Ovary (tissue), 9 donors: Measurements from ENCODE around the gene TMBIM4. TPM values are rescaled to one million over a fixed set of nuclear protein-coding genes. Genes with fewer than 3 reads are reported as not detected.
"Not testable (repeated sequence)": the region's sequence is repeated elsewhere in the genome, so short reads cannot be mapped to it uniquely, and the experiment has no call there.

Experiments used
- DNase-seq, 5 donors: peaks; one replicate each; pipeline ENCODE4 v3.0.0-alpha.2; 2019 to 2020
- H3K27ac ChIP-seq, 2 donors: fragments of 200-600 bp; one replicate each; pipeline versions ENCODE4 v1.5.1 to v1.8.0; 2019 to 2022
- H3K27me3 ChIP-seq: fragments of 200-600 bp; one replicate; pipeline ENCODE4 v1.8.0; 2022
- H3K36me3 ChIP-seq: fragments of 200-600 bp; sonication (generic); one replicate; pipeline ENCODE4 v1.5.1; 2019
- H3K4me1 ChIP-seq: one replicate; pipeline ENCODE4 v1.8.1; 2013; ENCODE audit warnings: mild to moderate bottlenecking, moderate library complexity; ENCODE audit not compliant: insufficient read depth
- H3K4me3 ChIP-seq: fragments of 200-600 bp; sonication (generic); one replicate; pipeline ENCODE4 v1.5.1; 2017
- H3K9me3 ChIP-seq, 2 donors: fragments of 200-600 bp in 1 of 2; sonication (generic) in 1 of 2; one replicate each; pipeline versions ENCODE4 v1.5.1 to v1.8.1; 2013 to 2019; ENCODE audit warnings: mild to moderate bottlenecking in 1 of 2, moderate library complexity in 1 of 2
- CTCF ChIP-seq, 3 donors: fragments of 450-650 bp in 2 of 3; fragments of 200-600 bp in 1 of 3; IDR thresholded peaks; one replicate each; pipeline versions ENCODE4 v1.5.1 to v1.8.0; 2016 to 2022; ENCODE audit warnings: antibody characterized with exemption in 3 of 3, mild to moderate bottlenecking in 1 of 3
- EP300 ChIP-seq: sonication (generic); formaldehyde crosslinking; IDR thresholded peaks from one replicate; pipeline ENCODE4 v1.6.1; 2017; ENCODE audit warnings: antibody characterized with exemption
- POLR2A ChIP-seq: fragments of 450-650 bp; IDR thresholded peaks from one replicate; pipeline ENCODE4 v1.6.1; 2017; ENCODE audit warnings: antibody characterized with exemption, mild to moderate bottlenecking, moderate library complexity
- WGBS, 3 donors: extraction: QIAGEN DNeasy Blood & Tissue Kit in 1 of 3; methylation state at CpG; one replicate each; pipeline versions ENCODE4 v1.1.5 to v1.1.7; 2013 to 2017; 5-methylcytosine and 5-hydroxymethylcytosine counted together
- intact Hi-C, 4 donors: fragments of 100-400 bp; cut with DNase I; formaldehyde crosslinking; loops; one replicate each; pipeline versions ENCODE4 v1.11.0 to v1.15.1; 2022 to 2023
- polyA plus RNA-seq, 2 donors: library from polyadenylated mRNA; stranded (reverse); fragments of 200-250 nt in 1 of 2; fragments of 350-450 nt in 1 of 2; fragmentation: Illumina TruSeq in 1 of 2; extraction: RNeasy Lipid Tissue Mini Kit (QIAGEN cat#74804) in 1 of 2; gene quantifications; one replicate each; pipeline ENCODE4 v1.2.3, GENCODE V29; 2013 to 2014
- total RNA-seq, 7 donors: library from RNA; depleted of rRNA in 2 of 7; stranded (reverse); fragments of >200 nt in 2 of 7; fragmentation: NEBNext Ultra II Directional in 3 of 7; extraction: Animal tissue kit (Norgen Biotek cat#: 25700) in 3 of 7; gene quantifications; one replicate each; pipeline versions ENCODE4 v1.1.0 to v1.2.4, GENCODE V29; 2016 to 2023
- donor health status: DM: no; HTN: no; CAD: no; lungs with moderate emphysema.
- donor health status: DM: no; HTN: no; CAD: no.
- donor health status: Bipolar disorder and iron deficiency.
- donor health status: DM: yes; HTN: yes; CAD: no.
- donor health status: DM: no; HTN: no; CAD: no.
- donor health status: DM: yes; HTN: yes; CAD: no.

Gene TMBIM4
- total and polyA plus RNA-seq, 9 donors: 78.3 to 154 (median 112) TPM

GRCh38 chr12:66176105-66176900 is 6.5 kb upstream of the TMBIM4 start:
- H3K4me3 ChIP-seq: no peak overlapping the region
- H3K36me3 ChIP-seq: no peaks in the 10 kb centered on the region
- no peaks in the 10 kb centered on the region for H3K9me3 ChIP-seq
- H3K27ac ChIP-seq: no peak overlapping the region
- intact Hi-C loops: no loop called here
- H3K4me1 ChIP-seq: no peaks in the 10 kb centered on the region
- H3K27me3 ChIP-seq: no peaks in the 10 kb centered on the region
- TF ChIP-seq POLR2A: no peak
- no peak for TF ChIP-seq EP300
- TF ChIP-seq CTCF (IDR thresholded peaks at IDR 0.05): no peak
- WGBS, 3 donors: 6 to 16% (median 7%) methylated on average over 1 of the region's 1 CpG
- no peak for DNase-seq

- H3K4me3 ChIP-seq, H3K4me1 ChIP-seq, H3K9me3 ChIP-seq, H3K36me3 ChIP-seq, DNase-seq, H3K27me3 ChIP-seq, H3K27ac ChIP-seq, intact Hi-C loops: not testable (repeated sequence)
- 95 to 96% (median 96%) methylated on average over 51 to 54 of the region's 54 CpGs for WGBS, 3 donors
Measured at GRCh38 chr12:66174391-66175325, 4.9 kb upstream of the TMBIM4 start.

- H3K4me3 ChIP-seq: peak overlapping the region; percentile 79
- 94 to 95% (median 94%) methylated on average over 3 of the region's 3 CpGs for WGBS, 3 donors
Measured at GRCh38 chr12:66170606-66171005, 810 bp upstream of the TMBIM4 start.

GRCh38 chr12:66168410-66168809 is 1.4 kb downstream of the TMBIM4 start:
- 36 to 54% (median 40%) methylated on average over 8 of the region's 8 CpGs for WGBS, 3 donors
- H3K4me3 ChIP-seq: peak overlapping the region; percentile 79
- H3K27ac ChIP-seq: peak overlapping the region in 1 of 2 donors; percentile 97
- TF ChIP-seq POLR2A: no peak
- no peak for TF ChIP-seq EP300
- TF ChIP-seq CTCF (IDR thresholded peaks at IDR 0.05): no peak
- no peaks in the 10 kb centered on the region for H3K36me3 ChIP-seq
- intact Hi-C loops: no loop called here
- no peak for DNase-seq
- no peaks in the 10 kb centered on the region for H3K27me3 ChIP-seq
- H3K4me1 ChIP-seq: peaks cover 4% of the 10 kb centered on the region
- H3K9me3 ChIP-seq: no peaks in the 10 kb centered on the region

More at GRCh38 chr12:66170606-66171005, 810 bp upstream of the TMBIM4 start:
- no peak for DNase-seq
- Histone ChIP-seq H3K27ac (no peak overlapping the region), H3K27me3 (no peaks in the 10 kb centered on the region), H3K4me1 (peaks cover 4% of the 10 kb centered on the region), H3K36me3 (no peaks in the 10 kb centered on the region), H3K9me3 (no peaks in the 10 kb centered on the region)
- TF ChIP-seq EP300 (no peak), CTCF (IDR thresholded peaks at IDR 0.05) (no peak), POLR2A (no peak)
- intact Hi-C loops: no loop called here
